ENCODE measurements around the gene MGAT4D. TPM values are rescaled to one million over a fixed set of nuclear protein-coding genes. Genes with fewer than 3 reads are reported as not detected.
A peak's percentile ranks its signal among the peaks of the same experiment; 100 is the strongest.
"Not testable (repeated sequence)": the region's sequence is repeated elsewhere in the genome, so short reads cannot be mapped to it uniquely, and the experiment has no call there.

MGAT4D gene
- total RNA-seq, 4 donors from 2014 or later = not detected

DNA sequence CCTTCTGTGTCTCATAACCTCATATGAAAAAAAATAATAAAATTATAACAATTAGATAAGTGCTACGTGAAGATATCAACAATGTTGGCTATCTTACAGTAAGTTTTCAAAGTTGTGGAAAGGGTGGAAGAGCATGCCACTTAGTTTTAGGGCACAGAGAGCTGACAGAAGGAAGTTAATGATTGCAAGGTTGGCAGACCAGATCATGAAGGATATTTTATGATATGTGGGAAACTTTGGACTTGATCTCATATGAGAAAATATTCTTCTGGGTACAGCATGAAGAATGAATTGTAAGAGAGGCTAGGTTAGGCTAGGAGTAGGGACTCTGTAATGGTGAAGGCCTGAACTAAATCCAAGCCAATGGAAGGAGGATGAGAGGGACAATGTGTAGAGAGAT, 34.5 kb downstream of the MGAT4D start:
- H3K36me3 ChIP-seq = no peaks in the 10 kb centered on the region
- H3K4me1 ChIP-seq = peaks cover 0 to 3% (median 0%) of the 10 kb centered on the region in 4 donors
- H3K27ac ChIP-seq = peak overlapping the region in 2 of 4 donors; percentile 64 to 77
- no peaks in the 10 kb centered on the region for H3K27me3 ChIP-seq
- DNase-seq = no peak
- no peaks in the 10 kb centered on the region for H3K9me3 ChIP-seq
- TF ChIP-seq CTCF (IDR thresholded peaks at IDR 0.05) (no peak), POLR2A (IDR thresholded peaks at IDR 0.05) (no peak)
- no peak overlapping the region for H3K4me3 ChIP-seq

DNA sequence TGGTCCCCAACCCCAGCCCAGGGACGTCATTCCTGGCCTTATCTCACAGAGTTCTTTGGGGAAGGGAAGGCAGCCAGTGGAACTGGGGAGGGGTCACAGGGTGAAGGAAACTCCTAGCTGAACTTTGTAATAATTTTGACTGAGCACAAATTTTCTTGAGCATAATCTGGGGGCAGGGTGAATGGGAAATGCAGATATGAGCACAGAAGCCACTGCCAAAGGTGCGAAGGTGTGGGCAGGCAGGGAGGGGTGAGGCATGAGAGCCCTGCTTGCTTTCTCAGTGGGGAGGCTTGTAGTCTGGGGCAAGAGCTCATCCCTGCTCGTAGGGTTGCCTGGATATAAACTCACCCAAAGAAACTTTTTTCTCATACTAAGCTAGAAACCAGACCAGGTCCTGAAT, 34.9 kb downstream of the MGAT4D start:
- H3K27ac ChIP-seq = peak overlapping the region in 2 of 4 donors; percentile 64 to 77
- TF ChIP-seq CTCF (IDR thresholded peaks at IDR 0.05) (no peak), POLR2A (IDR thresholded peaks at IDR 0.05) (no peak)

GRCh38 chr4:140450352-140450751, 47.7 kb downstream of the MGAT4D start:
- no peaks in the 10 kb centered on the region for H3K36me3 ChIP-seq
- no peak for DNase-seq
- TF ChIP-seq CTCF (IDR thresholded peaks at IDR 0.05) (no peak), POLR2A (IDR thresholded peaks at IDR 0.05) (no peak)
- H3K4me3 ChIP-seq = no peak overlapping the region
- no peaks in the 10 kb centered on the region for H3K27me3 ChIP-seq
- no peaks in the 10 kb centered on the region for H3K9me3 ChIP-seq
- no peaks in the 10 kb centered on the region for H3K4me1 ChIP-seq
- no peak overlapping the region for H3K27ac ChIP-seq

More for the DNA sequence above, 34.9 kb downstream of the MGAT4D start:
- H3K4me1 ChIP-seq = peaks cover 0 to 3% (median 0%) of the 10 kb centered on the region in 4 donors
- H3K4me3 ChIP-seq = no peak overlapping the region
- H3K27me3 ChIP-seq = no peaks in the 10 kb centered on the region
- H3K9me3 ChIP-seq = no peaks in the 10 kb centered on the region
- no peaks in the 10 kb centered on the region for H3K36me3 ChIP-seq
- peak in 1 of 3 donors; percentile 50 for DNase-seq

DNA sequence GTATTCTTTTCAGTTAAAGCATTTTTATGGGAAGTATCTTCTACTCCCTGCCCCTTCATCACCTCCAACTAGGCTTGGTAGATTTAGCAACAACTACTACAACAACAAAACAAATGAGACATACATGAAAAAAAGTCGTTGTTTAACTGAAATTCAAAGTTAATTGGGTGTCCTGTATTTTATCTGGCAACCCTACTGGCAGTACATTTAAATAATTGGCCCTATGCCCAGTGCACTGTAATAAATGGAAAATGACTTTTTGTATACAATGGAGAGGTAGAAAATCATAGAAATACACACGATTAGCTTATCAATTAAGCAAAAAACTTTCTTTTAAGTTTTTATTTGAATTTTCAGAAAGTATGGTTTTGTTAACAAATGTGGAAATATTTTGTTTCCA, 49.3 kb downstream of the MGAT4D start:
- no peak overlapping the region for H3K4me3 ChIP-seq
- no peak for TF ChIP-seq POLR2A (IDR thresholded peaks at IDR 0.05)
- TF ChIP-seq CTCF (IDR thresholded peaks at IDR 0.05) = no peak
- H3K9me3 ChIP-seq = no peaks in the 10 kb centered on the region
- no peak for DNase-seq
- no peaks in the 10 kb centered on the region for H3K4me1 ChIP-seq
- H3K27ac ChIP-seq = no peak overlapping the region
- H3K36me3 ChIP-seq = no peaks in the 10 kb centered on the region
- H3K27me3 ChIP-seq = no peaks in the 10 kb centered on the region

GRCh38 chr4:140448162-140448561, 49.9 kb downstream of the MGAT4D start:
- TF ChIP-seq CTCF (IDR thresholded peaks at IDR 0.05) (no peak), POLR2A (IDR thresholded peaks at IDR 0.05) (no peak)
- Histone ChIP-seq H3K27ac (no peak overlapping the region), H3K27me3 (no peaks in the 10 kb centered on the region), H3K4me1 (no peaks in the 10 kb centered on the region), H3K4me3 (no peak overlapping the region), H3K9me3 (no peaks in the 10 kb centered on the region), H3K36me3 (no peaks in the 10 kb centered on the region)
- DNase-seq = no peak

DNA sequence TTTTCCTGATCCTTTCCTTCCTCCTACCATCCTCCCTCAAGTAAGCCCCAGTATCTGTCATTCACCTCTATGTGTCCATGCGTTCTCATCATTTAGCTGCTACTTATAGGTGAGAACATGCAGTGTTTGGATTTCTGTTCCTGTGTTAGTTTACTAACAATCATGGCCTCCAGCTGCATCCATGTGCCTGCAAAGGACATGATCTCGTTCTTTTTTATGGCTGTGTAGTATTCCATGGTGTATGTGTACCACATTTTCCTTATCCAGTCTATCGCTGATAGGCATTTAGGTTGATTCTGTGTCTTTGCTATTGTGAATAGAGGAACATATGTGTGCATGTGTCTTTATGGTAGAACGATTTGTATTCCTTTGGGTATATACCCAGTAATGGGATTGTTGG, 53.7 kb downstream of the MGAT4D start:
- not testable (repeated sequence) for H3K27ac ChIP-seq, H3K4me3 ChIP-seq, H3K9me3 ChIP-seq, H3K27me3 ChIP-seq, H3K36me3 ChIP-seq, DNase-seq, H3K4me1 ChIP-seq
